HEK293T (cell line): Measurements from ENCODE around the gene C22orf39.

ENCODE experiments used
- CTCF ChIA-PET: fragments of 350-600 bp; formaldehyde crosslinking; extraction: SDS; loops from one replicate; lab custom pipeline; 2021; ENCODE audit warnings: antibody characterized with exemption, inconsistent platforms; lab: Yijun Ruan, JAX
- POLR2A ChIA-PET: fragments of 350-600 bp; formaldehyde crosslinking; extraction: SDS; loops from one replicate; lab custom pipeline; 2020; ENCODE audit warnings: antibody characterized with exemption, inconsistent platforms; lab: Yijun Ruan, JAX
- DNase-seq: peaks from one replicate; pipeline ENCODE4 v3.0.0; 2012; ENCODE audit warnings: mixed read lengths; ENCODE audit errors: extremely low spot score
- ARNT ChIP-seq: fragments of 450-650 bp; IDR thresholded peaks from 2 replicates; pipeline ENCODE4 v1.6.1; 2017; ENCODE audit warnings: mild to moderate bottlenecking
- BHLHE40 ChIP-seq: fragments of 450-650 bp; IDR thresholded peaks from 2 replicates; pipeline ENCODE4 v1.6.1; 2016; ENCODE audit warnings: mild to moderate bottlenecking, moderate library complexity, borderline replicate concordance
- CTBP1 ChIP-seq: fragments of 450-650 bp; IDR thresholded peaks from 2 replicates; pipeline ENCODE4 v1.6.1; 2016; ENCODE audit warnings: borderline replicate concordance
- ELF4 ChIP-seq: fragments of 450-650 bp; IDR thresholded peaks from 2 replicates; pipeline ENCODE4 v1.6.1; 2017; ENCODE audit warnings: antibody characterized with exemption
- FOXA1 ChIP-seq: fragments of 450-650 bp; IDR thresholded peaks from 2 replicates; pipeline ENCODE4 v1.6.1; 2016; ENCODE audit warnings: mild to moderate bottlenecking
- FOXK2 ChIP-seq: fragments of 450-650 bp; IDR thresholded peaks from 2 replicates; pipeline ENCODE4 v1.6.1; 2016; ENCODE audit warnings: mild to moderate bottlenecking
- FOXM1 ChIP-seq: fragments of 450-650 bp; IDR thresholded peaks from 2 replicates; pipeline ENCODE4 v1.6.1; 2017; ENCODE audit warnings: mild to moderate bottlenecking, borderline replicate concordance
- HDGF ChIP-seq: fragments of 450-650 bp; IDR thresholded peaks from 2 replicates; pipeline ENCODE4 v1.6.1; 2017; ENCODE audit warnings: antibody characterized with exemption, borderline replicate concordance
- L3MBTL2 ChIP-seq: fragments of 450-650 bp; conservative IDR thresholded peaks from 2 replicates; pipeline ENCODE4 v1.6.1; 2016; ENCODE audit warnings: mild to moderate bottlenecking
- LEF1 ChIP-seq: fragments of 450-650 bp; IDR thresholded peaks from 2 replicates; pipeline ENCODE4 v1.6.1; 2017; ENCODE audit warnings: mild to moderate bottlenecking, borderline replicate concordance
- NFRKB ChIP-seq: fragments of 450-650 bp; IDR thresholded peaks from 2 replicates; pipeline ENCODE4 v1.6.1; 2016; ENCODE audit warnings: mild to moderate bottlenecking, moderate library complexity
- PKNOX1 ChIP-seq: fragments of 450-650 bp; IDR thresholded peaks from 2 replicates; pipeline ENCODE4 v1.6.1; 2016
- SP1 ChIP-seq: fragments of 450-650 bp; IDR thresholded peaks from 2 replicates; pipeline ENCODE4 v1.6.1; 2017
- SUZ12 ChIP-seq: fragments of 450-650 bp; IDR thresholded peaks from 2 replicates; pipeline ENCODE4 v1.6.1; 2016; ENCODE audit warnings: mild to moderate bottlenecking
- TARDBP ChIP-seq: fragments of 450-650 bp; IDR thresholded peaks from 2 replicates; pipeline ENCODE4 v1.6.1; 2016
- ZNF384 ChIP-seq: fragments of 450-650 bp; IDR thresholded peaks from 2 replicates; pipeline ENCODE4 v1.6.1; 2016

The C22orf39 gene

GRCh38 chr22:19410941-19411689 is 36.4 kb downstream of the C22orf39 start:
- ChIA-PET CTCF (interaction anchor here (1.0 kb wide), 1 partner anchor 232 kb away, joined by 4 read pairs; the partner anchor contains the start of gene SLC25A1), POLR2A (no interaction called here)
- TF ChIP-seq HDGF (no peak), FOXA1 (no peak), PKNOX1 (no peak), TARDBP (no peak), SP1 (no peak), ZNF384 (no peak), BHLHE40 (no peak)
- no peak for DNase-seq

DNA sequence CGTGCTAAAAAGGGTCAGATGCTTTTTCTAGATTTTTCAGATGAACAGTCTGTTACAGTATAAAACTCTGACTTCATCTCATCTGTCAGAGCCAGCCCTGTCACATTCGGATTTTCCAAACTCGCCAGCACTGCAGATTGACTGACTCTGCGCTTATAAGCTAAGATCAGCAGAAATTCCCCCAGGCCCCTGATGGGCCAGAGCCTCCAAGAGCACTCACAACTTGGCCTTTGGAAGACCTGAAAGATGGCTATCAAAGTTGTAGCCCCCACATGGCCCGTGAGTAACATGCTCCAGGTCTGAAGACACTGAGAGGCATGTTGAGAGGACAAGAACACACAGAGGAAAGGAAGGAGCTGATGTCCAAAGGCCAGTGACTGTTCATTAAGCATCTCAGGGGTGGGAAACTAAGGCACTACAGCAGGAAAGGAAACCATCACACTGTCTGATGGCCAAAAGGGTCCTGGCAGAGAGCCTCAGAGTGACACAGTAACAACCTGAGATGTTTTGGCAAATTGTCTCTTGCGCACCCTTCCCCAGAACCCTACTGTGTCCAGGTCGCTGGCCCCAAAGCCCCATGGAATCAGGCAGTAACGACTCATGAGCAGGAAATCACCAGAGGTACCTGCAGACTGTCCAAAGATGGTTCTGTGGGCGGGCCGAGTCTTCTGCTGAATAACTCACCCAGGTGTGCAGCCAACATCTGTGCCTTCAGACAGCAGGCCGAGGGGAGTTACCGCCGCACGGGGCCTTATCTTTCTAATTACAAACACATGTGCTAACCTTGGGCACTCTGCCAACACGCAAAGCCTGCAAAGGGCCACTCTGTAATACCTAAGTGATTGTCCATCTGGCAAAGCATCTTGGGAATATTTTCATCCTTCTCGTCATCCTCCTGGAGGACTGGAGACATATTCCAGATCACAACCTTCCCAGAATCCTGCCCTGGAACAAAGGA is 39.6 kb downstream of the C22orf39 start:
- CTCF ChIA-PET, result no interaction called here
- no peak for DNase-seq
- TF ChIP-seq FOXK2 (no peak), ZNF384 (no peak), SUZ12 (no peak), BHLHE40 (no peak), HDGF (no peak), LEF1 (no peak), ARNT (no peak), CTBP1 (no peak), NFRKB (no peak), SP1 (no peak), FOXM1 (no peak)
- POLR2A ChIA-PET, result interaction anchor here (1.9 kb wide), 1 partner anchor 39 kb away, joined by 6 read pairs; the partner anchor contains the start of gene C22orf39

DNA sequence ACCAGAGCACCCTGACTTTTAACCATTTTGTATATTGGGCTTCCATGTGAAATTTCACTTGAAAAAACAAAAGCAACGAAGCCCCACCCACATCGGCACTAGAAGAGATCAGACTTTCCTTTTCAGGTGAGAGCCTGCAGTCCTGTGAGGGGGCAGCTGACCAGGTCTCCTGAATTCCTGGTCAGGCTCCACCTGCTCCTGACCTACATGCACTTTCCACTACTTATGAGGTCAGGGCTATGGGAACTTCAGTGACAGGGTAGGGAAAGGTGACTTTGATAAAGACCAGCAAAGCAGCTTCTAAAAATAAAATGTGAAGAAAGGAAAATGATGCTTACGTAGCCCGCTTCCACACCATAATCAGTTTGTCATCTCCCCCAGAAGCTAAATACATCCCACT is 40.7 kb downstream of the C22orf39 start:
- CTCF ChIA-PET, result no interaction called here
- POLR2A ChIA-PET, result no interaction called here
- TF ChIP-seq SP1 (no peak), HDGF (no peak), FOXM1 (no peak), FOXK2 (no peak), FOXA1 (no peak), SUZ12 (no peak), BHLHE40 (no peak), ELF4 (no peak), L3MBTL2 (no peak), LEF1 (no peak), PKNOX1 (no peak), NFRKB (no peak), ARNT (no peak), TARDBP (no peak), ZNF384 (no peak)
- DNase-seq, result no peak

GRCh38 chr22:19406281-19406811 is 41.2 kb downstream of the C22orf39 start:
- no peak for DNase-seq
- TF ChIP-seq ZNF384, result no peak
- TF ChIP-seq SP1, result no peak
- ChIA-PET CTCF (no interaction called here), POLR2A (no interaction called here)

DNA sequence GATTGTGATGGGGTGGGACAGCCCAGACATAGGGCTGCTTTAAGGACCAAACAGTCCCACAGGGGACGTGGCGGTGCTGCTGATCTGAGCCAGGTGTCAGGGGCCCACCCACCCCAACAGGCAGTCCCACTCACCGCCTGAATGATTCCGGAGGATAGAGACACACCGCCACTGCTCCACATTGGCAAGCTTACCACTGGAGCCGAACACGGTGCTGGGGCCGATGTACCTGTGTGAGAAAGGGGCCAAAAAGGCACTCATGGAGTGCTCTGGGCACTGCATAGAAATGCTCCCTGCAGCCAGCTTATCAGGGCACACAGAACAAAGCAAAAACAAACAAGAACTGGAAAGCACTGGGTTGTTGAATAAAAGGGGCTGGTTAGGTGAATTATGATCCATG is 41.9 kb downstream of the C22orf39 start:
- ChIA-PET POLR2A (no interaction called here), CTCF (no interaction called here)
- no peak for DNase-seq
- no peak for TF ChIP-seq LEF1
- no peak for TF ChIP-seq SP1

GRCh38 chr22:19405133-19405532 is 42.4 kb downstream of the C22orf39 start:
- POLR2A ChIA-PET, result no interaction called here
- no peak for TF ChIP-seq FOXA1
- no peak for TF ChIP-seq ARNT
- TF ChIP-seq ELF4, result no peak
- no peak for TF ChIP-seq ZNF384
- no peak for TF ChIP-seq CTBP1
- no peak for TF ChIP-seq TARDBP
- no peak for TF ChIP-seq HDGF
- DNase-seq, result no peak
- CTCF ChIA-PET, result no interaction called here

GRCh38 chr22:19404676-19405075 is 42.8 kb downstream of the C22orf39 start:
- ChIA-PET POLR2A (no interaction called here), CTCF (no interaction called here)
- TF ChIP-seq BHLHE40 (no peak), SUZ12 (no peak), FOXK2 (no peak), TARDBP (no peak), CTBP1 (no peak), FOXM1 (no peak), FOXA1 (no peak), ELF4 (no peak), L3MBTL2 (no peak), ARNT (no peak)
- no peak for DNase-seq
